AG09309 (cell line): ENCODE measurements around the gene ZNF408.

Source experiments
- DNase-seq: peaks from one replicate; pipeline ENCODE4 v3.0.0-alpha.2; 2010; ENCODE audit warnings: low read depth
- H3K4me3 ChIP-seq: 2 replicates; pipeline ENCODE4 v1.5.1; 2011; ENCODE audit warnings: mild to moderate bottlenecking, low read depth, low read length, moderate library complexity; ENCODE audit not compliant: control insufficient read depth
- CTCF ChIP-seq: IDR thresholded peaks from 2 replicates; pipeline ENCODE4 v1.5.1; 2011; ENCODE audit warnings: mild to moderate bottlenecking, low read depth, low read length, inconsistent platforms; ENCODE audit not compliant: insufficient read depth, control insufficient read depth; ENCODE audit errors: missing control alignments

ZNF408 gene

GRCh38 chr11:46700241-46701077 lies at the start of gene ZNF408, which contains the start of gene ARHGAP1:
Gene ZNF408 (plus strand): TSS chr11:46701031. CDS start chr11:46701048, 17 bp downstream.
Gene ARHGAP1 (minus strand): TSS chr11:46700619. CDS start chr11:46696107, 4,512 bp downstream.
- H3K4me3 ChIP-seq = peak within 1 kb of the TSS; percentile 71
- peak; percentile 94 for DNase-seq
- TF ChIP-seq CTCF = no peak

GRCh38 chr11:46655631-46656030 lies 45.2 kb upstream of the ZNF408 start:
- H3K4me3 ChIP-seq = no peak overlapping the region
- TF ChIP-seq CTCF = no peak
- DNase-seq = no peak

- no peak for DNase-seq
- no peak overlapping the region for H3K4me3 ChIP-seq
- no peak for TF ChIP-seq CTCF
Measured at GRCh38 chr11:46657186-46657585, 43.6 kb upstream of the ZNF408 start.

GRCh38 chr11:46658259-46658658 lies 42.6 kb upstream of the ZNF408 start:
- TF ChIP-seq CTCF = no peak

GRCh38 chr11:46659908-46660307 lies 40.9 kb upstream of the ZNF408 start:
- no peak overlapping the region for H3K4me3 ChIP-seq
- DNase-seq = peak; percentile 69
- TF ChIP-seq CTCF = no peak

More at GRCh38 chr11:46658259-46658658, 42.6 kb upstream of the ZNF408 start:
- no peak overlapping the region for H3K4me3 ChIP-seq
- DNase-seq = peak; percentile 57

- TF ChIP-seq CTCF = no peak
- no peak overlapping the region for H3K4me3 ChIP-seq
- no peak for DNase-seq
Measured at GRCh38 chr11:46661836-46662235, 39.0 kb upstream of the ZNF408 start.
